GM21423 (cell line): ENCODE results near the gene NLRP1.

Source experiments
- ATAC-seq: cut with Tn5 transposase; IDR thresholded peaks from one replicate; pipeline ENCODE4 v1.9.1; 2021; ENCODE audit warnings: mild to moderate bottlenecking, moderate library complexity; ENCODE audit not compliant: unreplicated experiment

Gene NLRP1

GRCh38 chr17:5558815-5559785 is 25.2 kb downstream of the NLRP1 start:
- ATAC-seq = no peak

DNA sequence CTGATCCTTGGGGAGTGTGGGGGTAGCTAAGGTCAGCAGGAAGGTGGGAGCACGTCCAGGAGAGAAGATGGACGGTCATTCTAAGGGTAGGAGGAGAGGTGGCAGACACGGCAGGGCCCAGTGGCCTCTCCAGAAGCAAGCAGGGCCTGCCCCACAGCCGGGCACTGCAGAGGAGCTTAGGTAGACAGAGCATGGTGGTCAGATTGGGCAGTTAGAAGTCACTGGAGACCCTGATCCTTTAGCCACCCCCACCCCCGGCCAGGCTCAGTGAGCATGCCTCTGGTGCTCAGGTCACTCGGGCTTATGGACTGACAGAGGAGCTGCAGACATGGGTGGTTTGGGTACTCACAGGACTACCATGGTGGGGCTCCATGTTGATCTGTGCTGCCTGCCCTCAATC is 26.3 kb downstream of the NLRP1 start:
- ATAC-seq = no peak

GRCh38 chr17:5557485-5557884 is 26.8 kb downstream of the NLRP1 start:
- ATAC-seq = no peak

DNA sequence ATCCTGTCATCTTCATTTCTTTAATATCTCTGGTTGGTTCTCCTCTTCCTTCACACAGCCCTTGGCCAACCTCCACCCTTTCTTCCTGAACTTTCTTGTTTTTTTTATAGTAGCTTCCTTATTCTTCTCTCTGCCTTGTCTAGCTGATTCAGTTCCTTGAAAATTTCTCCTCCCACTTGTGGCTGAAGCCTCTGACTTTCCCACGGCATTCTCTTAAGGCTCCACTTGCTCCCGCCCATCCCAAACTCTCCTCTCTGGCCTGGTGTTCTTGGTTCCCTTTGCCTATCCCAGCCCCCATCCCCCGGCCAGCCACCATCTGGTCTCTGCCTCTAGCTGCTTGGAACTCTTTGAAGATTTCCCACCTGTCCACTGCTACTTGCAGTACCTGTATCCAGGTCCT is 29.1 kb downstream of the NLRP1 start:
- ATAC-seq = no peak

DNA sequence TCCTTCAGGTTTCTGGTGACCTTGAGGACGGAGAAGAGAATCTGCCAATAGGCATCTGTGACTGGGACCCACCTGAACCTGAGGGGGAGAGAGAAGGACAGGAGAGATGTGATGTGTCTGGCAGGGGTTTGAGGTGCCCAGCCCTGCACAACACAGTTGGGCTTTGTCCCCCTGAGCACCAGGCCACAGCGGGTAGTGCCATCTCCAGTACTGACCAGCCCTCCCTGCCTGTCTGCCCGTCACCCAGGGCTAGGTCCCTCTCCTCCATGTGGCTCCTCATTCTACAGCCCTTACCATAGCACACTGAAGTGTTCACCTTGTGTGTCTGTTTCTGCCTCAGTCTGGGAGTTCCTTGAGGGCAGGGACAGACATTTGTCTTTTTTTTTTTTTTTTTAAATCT is 30.8 kb downstream of the NLRP1 start:
- ATAC-seq = no peak

GRCh38 chr17:5552841-5553240 is 31.5 kb downstream of the NLRP1 start:
- no peak for ATAC-seq

DNA sequence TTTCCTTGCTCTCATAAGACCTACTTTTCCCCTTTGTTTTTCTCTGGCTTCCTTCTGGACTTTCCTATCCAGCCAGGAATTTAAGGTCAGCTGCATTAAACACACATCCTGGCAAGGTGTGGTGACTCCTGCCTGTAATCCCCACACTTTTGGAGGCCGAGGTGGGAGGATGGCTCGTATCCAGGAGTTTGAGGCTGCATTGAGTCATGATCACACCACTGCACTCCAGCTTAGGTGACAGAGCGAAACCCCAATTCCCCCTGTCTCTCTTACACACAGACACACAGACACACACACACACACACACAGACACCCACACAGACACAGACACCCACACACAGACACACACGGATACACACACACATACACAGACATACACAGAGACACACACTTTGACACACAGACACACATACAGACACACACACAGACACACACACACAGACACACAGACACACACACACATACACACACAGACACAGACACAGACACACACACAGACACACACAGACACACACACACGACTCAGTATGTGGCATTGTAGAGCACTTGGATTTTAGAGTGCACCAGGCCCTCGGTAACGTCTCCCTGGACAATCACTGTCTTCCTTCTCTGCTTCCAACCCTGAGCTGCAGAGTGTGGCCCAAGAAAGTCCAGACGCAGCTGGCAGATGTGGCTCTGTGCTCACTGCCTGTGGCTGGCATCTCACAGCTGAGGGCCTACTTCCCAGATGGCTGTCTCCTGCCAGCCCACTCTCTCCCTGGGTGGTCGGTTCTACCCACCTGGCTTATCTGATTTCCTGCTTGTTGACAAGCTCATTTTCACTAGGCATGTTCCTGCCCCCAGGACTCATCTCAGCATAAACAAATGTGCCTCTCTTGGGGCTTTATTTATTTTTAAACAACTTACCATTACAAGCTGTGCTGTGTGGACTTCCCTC is 39.0 kb downstream of the NLRP1 start:
- ATAC-seq = no peak

GRCh38 chr17:5544115-5544514 is 40.2 kb downstream of the NLRP1 start:
- ATAC-seq = no peak

GRCh38 chr17:5541610-5542202 is 42.6 kb downstream of the NLRP1 start:
- no peak for ATAC-seq

- no peak for ATAC-seq
Measured at GRCh38 chr17:5540321-5540720, 44.0 kb downstream of the NLRP1 start.

DNA sequence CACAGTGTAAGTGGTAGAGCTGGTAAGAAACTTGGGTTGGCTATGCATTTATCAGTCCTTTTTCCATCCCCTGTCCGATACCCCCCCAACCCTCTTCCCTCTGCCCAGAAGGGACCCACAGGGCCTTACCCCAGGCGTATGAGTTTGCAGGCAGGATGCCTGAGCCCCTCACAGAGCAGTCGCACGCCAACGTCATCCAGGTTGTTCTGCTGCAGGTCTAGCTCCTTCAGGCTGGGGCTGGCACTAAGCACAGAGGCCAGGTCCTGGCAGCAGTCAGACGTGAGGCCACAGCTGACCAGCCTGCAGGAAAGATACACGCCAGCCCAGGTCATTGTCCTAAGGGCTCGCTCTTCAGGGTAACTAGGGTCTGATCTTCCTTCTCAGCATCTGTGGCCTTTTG is 45.0 kb downstream of the NLRP1 start:
- ATAC-seq = no peak

DNA sequence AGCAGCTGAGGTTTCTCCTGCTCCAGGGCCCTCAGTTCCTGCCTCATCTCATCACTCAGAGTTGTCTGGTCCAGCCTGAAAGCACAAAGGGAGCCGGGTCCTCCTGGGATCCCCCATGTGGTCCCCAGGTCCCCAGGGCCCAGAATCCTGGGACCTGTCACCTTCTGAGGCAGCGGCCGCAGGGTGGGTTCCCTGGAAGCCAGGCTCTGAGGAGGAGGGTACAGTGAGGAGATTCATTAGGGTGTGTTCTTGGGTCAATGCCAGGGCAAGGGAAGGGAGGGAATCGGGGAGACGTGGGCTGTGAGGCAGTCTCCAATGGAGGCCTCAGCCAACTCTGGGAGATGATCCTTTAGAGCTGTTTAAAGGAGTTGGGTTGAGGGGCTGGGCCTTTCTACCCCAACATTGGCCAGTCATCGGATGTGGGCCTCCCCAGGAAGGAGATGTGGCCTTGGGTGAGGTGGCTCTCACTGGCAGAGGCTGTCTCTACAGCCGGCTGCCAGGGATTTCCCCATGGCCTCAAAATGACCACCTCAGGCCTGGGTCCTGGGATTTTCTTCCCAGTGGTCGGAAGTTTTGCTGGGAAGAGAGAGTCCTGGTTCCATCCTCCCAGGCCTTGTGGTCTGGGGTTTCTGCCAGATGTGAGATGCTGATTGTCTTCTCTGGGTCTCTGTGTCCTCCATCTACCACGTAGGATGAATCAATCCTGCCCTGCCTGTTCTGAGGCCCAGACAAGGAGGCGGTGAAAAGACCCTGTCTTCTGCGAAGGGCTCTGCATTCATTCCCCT is 47.3 kb downstream of the NLRP1 start:
- ATAC-seq = no peak

DNA sequence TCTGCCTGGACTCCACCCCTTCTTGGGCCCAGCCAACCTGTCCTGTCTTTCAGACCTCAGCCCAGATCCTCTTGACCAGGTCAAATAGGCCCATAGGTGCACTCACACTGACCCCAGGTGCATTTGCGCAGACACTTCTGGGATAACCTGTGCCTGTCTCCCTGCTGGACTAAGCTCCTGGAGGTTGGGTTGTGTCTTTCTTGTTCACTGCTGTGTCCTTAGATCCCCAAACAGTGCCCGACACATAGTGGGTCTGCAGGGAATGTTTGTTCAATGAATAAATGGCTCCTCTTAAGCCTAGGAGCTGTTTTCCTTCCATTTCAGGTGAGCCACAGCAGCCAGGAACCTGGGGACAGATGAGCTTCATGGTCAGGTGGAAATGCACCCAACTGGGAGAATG is 48.9 kb downstream of the NLRP1 start:
- ATAC-seq = no peak

- ATAC-seq = no peak
Measured at GRCh38 chr17:5533486-5534315, 50.6 kb downstream of the NLRP1 start.

DNA sequence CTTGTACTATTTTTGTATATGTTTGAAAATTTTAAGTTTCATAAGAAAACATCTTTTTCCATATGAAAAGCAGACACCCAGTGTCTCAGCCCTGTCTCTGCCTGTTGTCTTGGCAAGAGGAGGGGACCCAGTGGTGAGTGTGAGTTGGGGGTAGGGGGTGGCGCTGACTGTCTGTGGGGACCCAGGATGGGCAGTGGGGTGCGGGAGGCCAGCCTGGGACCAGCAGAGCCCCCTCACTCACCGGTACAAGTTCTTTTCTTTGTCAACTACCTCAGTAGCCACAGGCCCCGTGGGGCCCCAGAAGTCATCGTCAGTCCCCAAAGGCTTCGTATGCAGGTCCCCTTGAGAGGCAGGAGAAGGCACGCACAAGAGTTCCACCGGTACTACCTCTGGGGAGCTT is 51.7 kb downstream of the NLRP1 start:
- no peak for ATAC-seq

- no peak for ATAC-seq
Measured at GRCh38 chr17:5531085-5531418, 53.3 kb downstream of the NLRP1 start.

DNA sequence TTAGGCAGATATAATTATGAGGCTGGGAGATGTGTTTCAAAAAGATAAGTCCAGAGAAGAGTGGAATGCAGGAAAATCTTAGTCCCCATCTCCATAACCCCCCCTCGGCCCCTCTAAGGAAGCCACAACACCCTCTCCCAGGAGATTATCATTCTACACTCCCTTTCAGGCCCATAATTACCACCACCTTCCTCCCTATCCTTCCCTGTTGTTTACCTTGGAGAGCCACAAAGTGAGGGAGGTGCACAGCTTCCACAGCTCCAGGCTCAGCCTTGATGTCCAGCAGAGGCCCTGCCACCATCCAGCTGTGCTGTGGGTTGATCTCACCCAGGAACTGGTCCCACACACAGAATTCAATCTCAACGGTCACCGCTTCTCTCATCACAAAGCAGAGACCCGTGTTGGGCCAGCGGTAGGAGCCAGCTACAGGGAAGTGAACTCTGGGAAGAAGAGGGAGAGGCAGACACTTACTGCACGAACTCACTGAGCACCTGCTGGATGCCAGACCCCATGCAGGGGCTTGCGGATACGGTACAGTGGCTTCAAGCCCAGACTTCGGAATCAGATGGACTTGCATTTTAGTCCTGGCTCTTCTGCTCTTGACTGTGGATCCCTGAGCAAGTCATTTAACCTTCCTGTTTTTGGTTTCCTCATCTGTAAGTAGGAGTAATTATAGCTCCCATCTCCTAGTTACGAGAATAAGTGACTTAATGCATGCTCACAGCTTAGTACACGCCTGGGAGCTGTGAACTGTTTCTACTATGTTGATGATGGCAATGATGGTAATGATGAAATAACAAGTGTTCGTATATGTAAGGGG is 53.8 kb downstream of the NLRP1 start:
- ATAC-seq = no peak

DNA sequence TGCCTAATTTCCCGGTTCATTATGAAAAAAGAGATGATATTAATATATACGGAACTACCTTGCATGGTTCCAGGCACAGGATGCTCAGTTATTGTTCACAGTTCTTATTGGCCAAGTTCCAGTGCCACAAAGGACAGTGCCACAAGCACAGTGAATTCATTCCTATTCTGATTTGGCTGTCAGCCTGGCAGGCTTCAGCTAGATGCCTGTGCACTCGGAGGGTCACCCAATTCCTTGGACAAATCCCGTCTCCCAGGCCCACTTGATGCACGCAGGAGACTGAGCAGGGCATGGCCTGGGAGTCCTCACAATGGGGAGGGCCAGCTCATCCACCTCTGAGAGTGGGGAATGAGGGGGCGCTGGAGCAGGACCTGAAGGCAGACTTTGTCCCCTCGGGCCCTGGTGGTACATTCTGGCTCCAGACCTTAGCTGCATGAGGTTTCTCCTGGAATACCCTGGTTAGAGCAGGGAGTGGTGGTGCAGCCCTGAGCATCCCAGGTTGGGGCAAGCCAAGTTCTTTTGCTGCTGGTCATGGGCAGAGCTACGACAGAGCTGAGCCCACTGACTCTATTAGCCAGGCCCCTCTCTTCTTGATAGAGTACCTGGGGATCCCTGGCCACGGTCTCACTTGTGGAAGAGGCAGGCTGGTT is 56.6 kb downstream of the NLRP1 start:
- no peak for ATAC-seq
